Endothelial cell of umbilical vein (primary cell): ENCODE results near the gene ITPRID1. TPM values are rescaled to one million over a fixed set of nuclear protein-coding genes. Genes with fewer than 3 reads are reported as not detected.

Source experiments
- BruUV-seq: library from RNA; stranded (reverse); fragments of 400-500 nt; replicated peaks from 2 replicates; lab custom pipeline; 2021; lab: Mats Ljungman, UMichigan
- CTCF ChIA-PET: fragments of 300-600, 350-600 bp; sonication (Branson Sonifier 250); formaldehyde crosslinking; loops from one replicate; lab custom pipeline; 2021; ENCODE audit warnings: antibody characterized with exemption, inconsistent platforms; lab: Charles Lee
- POLR2A ChIA-PET: fragments of 300-600, 350-600 bp; sonication (Branson Sonifier 250); formaldehyde crosslinking; loops from one replicate; lab custom pipeline; 2021; ENCODE audit warnings: antibody characterized with exemption, inconsistent platforms; lab: Charles Lee
- DNase-seq: peaks from one replicate; pipeline ENCODE4 v3.0.0-alpha.2; 2011; ENCODE audit warnings: low read depth, low spot score
- FAIRE-seq: peaks from 2 replicates; lab custom pipeline; 2011; peaks lifted over from hg19 to GRCh38; lab: Jason Lieb, UNC
- H2AFZ ChIP-seq: 2 replicates; pipeline ENCODE4 v1.6.0; 2012; ENCODE audit warnings: low read depth, low read length, control low read depth, inconsistent platforms
- H3K27ac ChIP-seq: 2 replicates; pipeline ENCODE4 v1.5.1; 2011; ENCODE audit warnings: low read depth, mild to moderate bottlenecking, control low read depth, low read length, moderate library complexity; ENCODE audit not compliant: insufficient read depth
- H3K27me3 ChIP-seq, 2 experiments: 2 replicates each; pipeline versions ENCODE4 v1.6.0 to v1.6.1; 2011; ENCODE audit warnings: low read length in 2 of 2, mixed read lengths in 1 of 2; ENCODE audit not compliant: control insufficient read depth in 2 of 2, insufficient read depth in 2 of 2
- H3K36me3 ChIP-seq, 2 experiments: 2 replicates in 1 of 2; 3 replicates in 1 of 2; pipeline ENCODE4 v1.5.1; 2011; ENCODE audit warnings: low read length in 2 of 2, mild to moderate bottlenecking in 1 of 2, moderate library complexity in 1 of 2; ENCODE audit not compliant: control insufficient read depth in 2 of 2, insufficient read depth in 2 of 2; ENCODE audit errors: extremely low read depth in 1 of 2
- H3K4me1 ChIP-seq: 3 replicates; pipeline ENCODE4 v1.5.1; 2011; ENCODE audit warnings: mild to moderate bottlenecking, low read length; ENCODE audit not compliant: control insufficient read depth, insufficient read depth; ENCODE audit errors: extremely low read depth
- H3K4me2 ChIP-seq: 2 replicates; pipeline ENCODE4 v1.6.1; 2011; ENCODE audit warnings: low read length, control low read depth, mixed read lengths; ENCODE audit not compliant: insufficient read depth
- H3K4me3 ChIP-seq, 3 experiments: fragments of 200-600 bp in 1 of 3; sonication (generic), shearing (Covaris generic) in 1 of 3; replicated peaks in 1 of 3; 2 replicates each; pipeline ENCODE4 v1.5.1; 2011 to 2016; ENCODE audit warnings: control low read depth in 3 of 3, low read length in 3 of 3, mild to moderate bottlenecking in 2 of 3, inconsistent platforms in 1 of 3, low read depth in 1 of 3, moderate library complexity in 1 of 3; ENCODE audit not compliant: insufficient read depth in 1 of 3
- H3K79me2 ChIP-seq: 2 replicates; pipeline ENCODE4 v1.6.0; 2012; ENCODE audit warnings: low read length, inconsistent platforms; ENCODE audit not compliant: control insufficient read depth, insufficient read depth
- H3K9ac ChIP-seq: replicated peaks from 2 replicates; pipeline ENCODE3; 2011; ENCODE audit warnings: low read length, control low read depth; ENCODE audit not compliant: insufficient read depth; ENCODE audit errors: extremely low read depth
- H3K9me1 ChIP-seq: replicated peaks from 3 replicates; pipeline ENCODE4 v1.6.0; 2011; ENCODE audit warnings: mild to moderate bottlenecking, low read length; ENCODE audit not compliant: control insufficient read depth, insufficient read depth; ENCODE audit errors: extremely low read depth
- H3K9me3 ChIP-seq: replicated peaks from 2 replicates; pipeline ENCODE4 v1.5.1; 2012; ENCODE audit warnings: low read length, inconsistent platforms; ENCODE audit not compliant: control insufficient read depth, insufficient read depth
- H4K20me1 ChIP-seq: replicated peaks from 2 replicates; pipeline ENCODE3; 2011; ENCODE audit warnings: mild to moderate bottlenecking, low read length; ENCODE audit not compliant: control insufficient read depth, insufficient read depth; ENCODE audit errors: extremely low read depth
- EZH2 ChIP-seq: IDR thresholded peaks from 2 replicates; pipeline ENCODE4 v1.6.1; 2012; ENCODE audit warnings: borderline replicate concordance, low read depth, mild to moderate bottlenecking, moderate library complexity, low read length, inconsistent platforms; ENCODE audit not compliant: severe bottlenecking
- GATA2 ChIP-seq: IDR thresholded peaks from 2 replicates; pipeline ENCODE4 v1.7.0; 2011; ENCODE audit warnings: low read depth, mild to moderate bottlenecking, moderate library complexity, mixed read lengths, low read length; ENCODE audit not compliant: insufficient read length, insufficient read depth
- JUN ChIP-seq: IDR thresholded peaks from 2 replicates; pipeline ENCODE4 v1.6.1; 2011; ENCODE audit warnings: borderline replicate concordance, low read depth; ENCODE audit not compliant: insufficient read length, insufficient read depth
- MYC ChIP-seq: IDR thresholded peaks from one replicate; pipeline ENCODE4 v1.6.1; 2011; ENCODE audit warnings: mild to moderate bottlenecking, low read depth, low read length
- dilution Hi-C: fragments of 300-500 bp; cut with MboI; formaldehyde crosslinking; loops from one replicate; pipeline ENCODE4 v1.15.0; 2019; ENCODE audit warnings: low sequenced_read_pairs; ENCODE audit not compliant: extremely low pct_ligation_motif_present
- intact Hi-C: fragments of 100-400 bp; cut with micrococcal nuclease; formaldehyde crosslinking; loops from one replicate; pipeline ENCODE4 v1.10.0; 2022
- polyA plus RNA-seq, 4 experiments: library from polyadenylated mRNA; depleted of rRNA in 3 of 4; stranded (reverse) in 3 of 4; unstranded in 1 of 4; fragments of >200 nt; gene quantifications; 2 replicates each; pipeline versions ENCODE4 v1.2.1 to v1.2.3, GENCODE V29; 2011 to 2012; ENCODE audit warnings: missing spikeins in 1 of 4
- total RNA-seq: library from RNA; stranded (reverse); gene quantifications from 2 replicates; pipeline ENCODE4 v1.2.3, GENCODE V29; 2021

ITPRID1 gene
- total and polyA plus RNA-seq, 2 donors (not counting 3 experiments of a cell fraction or from before 2014, with no cell fraction given): not detected

DNA sequence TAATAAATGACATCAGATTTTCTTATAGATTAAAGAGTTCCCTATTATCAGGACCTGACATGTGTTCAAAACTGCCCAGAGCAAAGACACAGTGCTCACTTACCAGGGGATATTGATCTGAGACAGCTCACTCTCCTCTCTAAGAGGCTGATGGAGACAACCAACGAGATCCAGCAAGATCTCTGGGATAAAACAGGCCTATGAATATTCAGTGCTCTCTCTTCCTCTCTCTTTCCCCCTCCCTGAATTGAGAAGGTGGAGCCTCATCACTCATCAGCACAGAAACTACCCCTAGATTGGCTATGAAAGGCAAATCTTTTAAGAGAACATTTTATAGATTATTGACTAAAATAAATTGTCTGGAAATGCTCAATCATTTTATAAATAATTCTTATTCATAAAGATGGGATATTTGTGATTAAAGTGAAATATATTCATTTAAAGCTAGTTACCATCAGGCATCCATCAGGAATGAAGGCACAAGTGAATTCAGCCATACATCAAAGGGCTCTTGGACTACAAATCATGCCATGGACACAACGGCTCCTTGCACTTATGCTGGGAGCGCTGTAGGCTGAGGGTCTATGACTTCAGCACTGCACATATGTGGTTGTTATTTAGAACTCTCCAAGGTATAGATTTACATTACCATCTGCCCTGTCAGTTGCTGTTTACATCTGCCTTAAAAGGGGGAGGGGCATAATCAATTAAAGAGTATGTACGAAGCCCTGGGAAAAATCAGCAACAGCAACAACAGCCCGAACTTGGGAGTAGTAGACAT lies 169.7 kb downstream of the ITPRID1 start:
- no peak for DNase-seq
- peaks cover 0 to 6% of the 10 kb centered on the region in 2 experiments for H3K27me3 ChIP-seq
- no peak overlapping the region for H3K4me3 ChIP-seq
- no peaks in the 10 kb centered on the region for H4K20me1 ChIP-seq
- no peaks in the 10 kb centered on the region for H3K79me2 ChIP-seq
- H3K9me3 ChIP-seq: no peaks in the 10 kb centered on the region
- no peak overlapping the region for H3K4me2 ChIP-seq
- H3K9me1 ChIP-seq: no peaks in the 10 kb centered on the region
- TF ChIP-seq GATA2: no peak
- TF ChIP-seq EZH2: no peak
- BruUV-seq: no TSS peak
- H3K4me1 ChIP-seq: no peaks in the 10 kb centered on the region
- no peaks in the 10 kb centered on the region for H3K36me3 ChIP-seq
- no peak overlapping the region for H2AFZ ChIP-seq
- H3K9ac ChIP-seq: no peak overlapping the region
- intact Hi-C loops (no loop called here), dilution Hi-C loops (no loop called here)
- H3K27ac ChIP-seq: no peak overlapping the region
- CTCF ChIA-PET: no interaction called here
- POLR2A ChIA-PET: no interaction called here
- no peak for FAIRE-seq

DNA sequence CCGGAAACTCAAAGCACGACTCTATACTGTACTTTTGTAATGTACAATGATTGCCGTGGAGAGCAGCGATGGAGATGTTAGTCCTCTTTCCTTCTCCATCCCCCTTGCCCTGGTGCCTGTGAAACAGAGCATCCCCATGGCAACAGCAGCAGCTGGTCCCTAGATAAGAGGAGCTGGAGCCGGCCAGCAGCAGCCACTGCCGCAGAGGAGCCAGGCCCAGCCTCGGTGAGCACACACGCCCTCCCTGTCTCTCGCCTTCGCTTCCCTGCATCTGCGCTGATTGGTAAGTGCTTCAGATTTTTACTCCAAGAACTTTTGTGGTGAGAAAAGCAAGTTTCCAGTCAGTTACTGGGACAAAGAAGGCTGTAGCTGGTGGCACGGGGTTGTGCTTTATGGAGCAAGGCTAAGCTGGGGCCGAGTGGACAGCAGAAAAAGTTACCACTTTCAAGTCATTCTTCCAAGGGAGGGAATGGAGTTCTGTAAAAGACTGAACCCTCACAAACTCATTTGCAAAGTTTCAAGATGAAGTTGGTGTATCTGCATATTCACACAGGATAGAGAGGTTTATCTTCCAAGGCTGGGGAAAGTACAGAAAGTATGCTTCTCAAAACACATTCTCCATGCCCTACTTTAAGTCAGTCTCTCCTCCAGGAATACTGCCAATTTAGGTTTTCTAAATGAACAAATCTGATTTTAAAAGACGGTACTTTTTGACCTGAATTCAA lies 173.3 kb downstream of the ITPRID1 start, which contains the start of gene PPP1R17:
PPP1R17 (plus strand) TSS at position 192 of the 725 bp plus-strand sequence. CDS start 5,227 bp downstream, outside the sequence.
- CTCF ChIA-PET: interaction anchor here (1.1 to 1.8 kb wide), 2 partner anchors 9 to 244 kb away, joined by 4 to 6 read pairs; no protein-coding TSS in a partner anchor
- dilution Hi-C loops: no loop called here
- no peak for FAIRE-seq

More for the DNA sequence above, 173.3 kb downstream of the ITPRID1 start, which contains the start of gene PPP1R17:
- Histone ChIP-seq H3K79me2 (no peaks in the 10 kb centered on the region), H3K9me1 (no peaks in the 10 kb centered on the region), H3K9ac (no peak within 1 kb of the TSS), H3K9me3 (no peaks in the 10 kb centered on the region), H3K4me3 (no peak within 1 kb of the TSS), H2AFZ (no peak within 1 kb of the TSS), H4K20me1 (no peaks in the 10 kb centered on the region), H3K4me2 (no peak within 1 kb of the TSS), H3K27ac (no peak within 1 kb of the TSS), H3K27me3 (peaks cover 0 to 9% of the 10 kb centered on the region in 2 experiments), H3K36me3 (no peaks in the 10 kb centered on the region), H3K4me1 (no peaks in the 10 kb centered on the region)
- TF ChIP-seq JUN (no peak), MYC (no peak)
- intact Hi-C loops: no loop called here
- no TSS peak for BruUV-seq
- no peak for DNase-seq
- POLR2A ChIA-PET: no interaction called here
